ENCODE results near the gene LMO7.

LMO7 gene

DNA sequence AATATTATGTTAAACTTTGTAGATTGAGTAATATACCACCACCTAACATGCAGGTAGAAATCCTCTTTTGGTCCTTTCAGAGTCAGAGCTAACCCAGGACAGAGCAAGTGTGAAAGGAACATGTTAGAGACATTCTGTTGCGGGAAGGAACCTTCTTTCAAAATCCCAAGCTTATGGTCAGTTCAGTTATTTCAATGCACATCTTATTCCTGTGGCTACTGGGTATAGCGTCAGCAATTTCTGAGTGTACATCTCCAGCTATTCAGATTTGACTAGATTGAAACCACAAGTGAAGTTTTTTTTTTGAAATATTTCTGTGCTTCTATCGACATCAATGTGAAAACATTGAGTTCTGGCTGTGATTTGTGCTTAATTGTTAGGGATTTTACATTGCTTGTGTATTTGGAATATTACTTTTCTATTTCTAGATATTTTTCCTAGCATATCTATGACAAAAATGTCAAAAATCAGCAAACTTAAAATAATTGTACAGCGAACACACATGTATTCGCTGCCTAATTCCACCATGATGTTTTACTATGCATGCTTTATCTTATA is 165.3 kb downstream of the LMO7 start:
- TF ChIP-seq, protein P1, sequence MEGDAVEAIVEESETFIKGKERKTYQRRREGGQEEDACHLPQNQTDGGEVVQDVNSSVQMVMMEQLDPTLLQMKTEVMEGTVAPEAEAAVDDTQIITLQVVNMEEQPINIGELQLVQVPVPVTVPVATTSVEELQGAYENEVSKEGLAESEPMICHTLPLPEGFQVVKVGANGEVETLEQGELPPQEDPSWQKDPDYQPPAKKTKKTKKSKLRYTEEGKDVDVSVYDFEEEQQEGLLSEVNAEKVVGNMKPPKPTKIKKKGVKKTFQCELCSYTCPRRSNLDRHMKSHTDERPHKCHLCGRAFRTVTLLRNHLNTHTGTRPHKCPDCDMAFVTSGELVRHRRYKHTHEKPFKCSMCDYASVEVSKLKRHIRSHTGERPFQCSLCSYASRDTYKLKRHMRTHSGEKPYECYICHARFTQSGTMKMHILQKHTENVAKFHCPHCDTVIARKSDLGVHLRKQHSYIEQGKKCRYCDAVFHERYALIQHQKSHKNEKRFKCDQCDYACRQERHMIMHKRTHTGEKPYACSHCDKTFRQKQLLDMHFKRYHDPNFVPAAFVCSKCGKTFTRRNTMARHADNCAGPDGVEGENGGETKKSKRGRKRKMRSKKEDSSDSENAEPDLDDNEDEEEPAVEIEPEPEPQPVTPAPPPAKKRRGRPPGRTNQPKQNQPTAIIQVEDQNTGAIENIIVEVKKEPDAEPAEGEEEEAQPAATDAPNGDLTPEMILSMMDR (conservative IDR thresholded peaks at IDR 0.05), result no peak
- H3K27ac ChIP-seq, result peak overlapping the region; percentile 92

DNA sequence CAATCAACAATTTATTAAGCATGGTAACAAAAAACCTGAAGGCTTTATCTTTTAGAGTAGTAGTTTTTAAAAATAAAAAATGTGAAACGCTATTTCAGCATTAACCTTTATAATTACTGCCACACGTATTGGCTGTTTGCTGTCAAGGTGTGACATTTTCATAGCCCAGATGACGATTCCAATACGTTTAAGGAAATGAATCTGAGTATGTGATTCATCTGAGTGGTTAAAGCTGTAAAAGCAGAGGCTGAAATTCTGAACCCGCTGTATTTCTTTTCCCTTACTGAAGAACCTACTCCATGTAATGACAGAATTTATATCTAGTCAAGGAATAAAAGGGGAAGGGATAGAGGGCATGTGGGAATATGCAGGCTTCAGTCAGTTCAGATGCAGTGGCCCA is 166.0 kb downstream of the LMO7 start:
- H3K27ac ChIP-seq, result peak overlapping the region; percentile 92
- TF ChIP-seq, protein P1 (conservative IDR thresholded peaks at IDR 0.05), result no peak

DNA sequence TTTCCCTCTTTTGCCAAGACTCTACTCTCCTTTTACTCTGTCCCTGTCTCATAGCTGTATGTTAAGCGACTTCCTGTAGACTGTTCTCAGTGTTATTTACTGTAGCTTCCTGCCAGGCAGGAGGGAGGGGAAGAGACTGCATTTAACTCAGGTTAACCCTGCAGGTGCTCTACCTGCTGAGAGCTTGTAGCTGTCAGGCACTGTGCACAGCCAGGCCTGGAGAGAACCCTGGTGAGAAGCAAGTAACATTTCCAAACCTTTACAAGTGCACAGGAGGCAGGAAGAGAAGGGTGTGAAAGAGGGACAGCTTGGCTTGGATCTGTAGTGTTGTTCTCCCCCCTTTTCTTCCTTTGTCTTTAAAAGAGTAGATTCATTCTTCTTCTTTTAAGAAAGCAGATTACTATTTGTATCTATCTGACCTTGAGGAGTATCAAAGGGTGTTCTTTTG is 167.1 kb downstream of the LMO7 start:
- TF ChIP-seq, protein P1 (conservative IDR thresholded peaks at IDR 0.05), result no peak
- H3K27ac ChIP-seq, result peak overlapping the region; percentile 92

DNA sequence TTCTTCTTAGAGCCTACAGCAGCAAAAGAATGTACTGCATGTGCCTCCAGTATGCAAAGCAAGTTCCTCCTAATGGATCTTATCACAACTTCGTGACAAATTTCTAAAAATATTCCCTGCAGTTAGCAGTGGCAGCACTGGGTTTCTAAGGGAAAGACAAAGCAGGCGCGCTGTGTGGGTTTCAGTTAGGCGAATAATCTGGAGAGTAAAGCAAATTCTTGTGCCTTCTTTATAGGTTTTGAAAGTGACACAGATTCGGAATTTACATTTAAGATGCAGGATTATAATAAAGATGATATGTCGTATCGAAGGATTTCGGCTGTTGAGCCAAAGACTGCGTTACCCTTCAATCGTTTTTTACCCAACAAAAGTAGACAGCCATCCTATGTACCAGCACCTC is 167.9 kb downstream of the LMO7 start:
- peak overlapping the region; percentile 92 for H3K27ac ChIP-seq
- TF ChIP-seq, protein P1 (conservative IDR thresholded peaks at IDR 0.05), result no peak

DNA sequence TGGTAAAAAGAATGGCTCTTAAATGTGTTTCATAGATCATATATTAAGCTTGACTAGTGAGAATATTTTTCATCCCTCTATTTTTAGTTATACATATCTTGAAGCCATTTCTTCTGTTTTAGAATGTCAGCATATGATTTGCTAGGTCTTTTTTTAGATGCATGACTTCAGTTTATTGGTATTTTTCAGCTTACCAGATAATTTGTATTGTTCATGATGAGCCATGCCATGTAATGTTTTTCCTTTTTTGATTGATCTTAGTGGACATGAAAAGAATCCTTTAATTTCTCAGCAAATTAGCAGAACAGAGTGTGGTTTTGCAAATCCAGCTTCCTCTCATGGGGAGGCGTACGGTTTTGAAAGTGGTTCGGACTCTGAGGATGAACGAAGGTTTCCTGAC is 168.5 kb downstream of the LMO7 start:
- TF ChIP-seq, protein P1 (conservative IDR thresholded peaks at IDR 0.05), result no peak
- peak overlapping the region; percentile 92 for H3K27ac ChIP-seq

DNA sequence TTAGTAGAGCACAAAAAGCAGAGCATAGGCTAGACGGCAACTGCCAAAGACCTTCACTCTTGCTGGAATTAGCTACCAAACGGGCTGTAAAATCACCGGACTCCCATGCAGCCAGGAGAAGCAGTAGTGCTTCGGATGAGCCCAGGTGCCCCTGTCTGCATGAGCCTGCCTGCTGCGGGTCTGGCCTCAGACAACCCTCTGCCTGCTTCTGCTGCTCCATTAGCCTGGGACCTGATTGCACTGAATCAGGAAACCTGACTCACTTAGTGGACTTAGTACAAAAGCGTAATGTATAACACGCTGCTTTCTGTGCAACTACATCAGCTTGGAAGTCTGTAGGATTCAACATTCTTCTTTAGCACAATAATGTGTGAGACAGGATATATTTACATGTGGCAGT is 170.0 kb downstream of the LMO7 start:
- TF ChIP-seq, protein P1 (conservative IDR thresholded peaks at IDR 0.05), result no peak
- H3K27ac ChIP-seq, result no peak overlapping the region

DNA sequence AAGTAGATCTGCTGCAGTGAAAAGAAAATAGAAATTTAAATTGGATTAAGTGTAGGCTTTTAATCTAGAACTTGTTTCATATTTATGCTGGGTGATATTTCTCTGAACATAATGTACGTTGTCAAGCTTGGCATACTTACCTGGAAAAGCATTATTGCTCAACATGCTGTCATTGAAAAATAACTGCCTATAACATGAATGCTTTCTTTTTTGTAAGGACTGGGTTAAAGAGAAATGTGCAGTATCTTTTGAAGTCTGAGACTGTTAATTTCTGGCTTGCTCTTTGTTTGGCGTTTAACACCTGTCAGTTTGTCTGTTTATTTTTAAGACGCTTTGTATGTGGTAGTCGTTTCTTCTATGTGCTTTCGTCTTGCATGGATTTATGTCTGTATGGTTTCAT is 175.2 kb downstream of the LMO7 start:
- TF ChIP-seq, protein P1 (conservative IDR thresholded peaks at IDR 0.05), result no peak
- peak overlapping the region; percentile 8; the same call in 1 of the 2 replicates for H3K27ac ChIP-seq
